Osteocyte (in vitro differentiated cells): ENCODE measurements around the gene NAXD. TPM values are rescaled to one million over a fixed set of nuclear protein-coding genes. Genes with fewer than 3 reads are reported as not detected.

ENCODE experiments used
- DNase-seq: peaks from one replicate; pipeline ENCODE4 v3.0.0; 2021; ENCODE audit warnings: mixed read lengths; ENCODE audit not compliant: unreplicated experiment; ENCODE audit errors: extremely low spot score
- H3K27ac Mint-ChIP-seq: one replicate; pipeline ENCODE4 v1.8.0; 2021; ENCODE audit warnings: mild to moderate bottlenecking, mixed read lengths; ENCODE audit not compliant: unreplicated experiment
- H3K27me3 Mint-ChIP-seq: one replicate; pipeline ENCODE4 v1.8.0; 2021; ENCODE audit warnings: mixed read lengths; ENCODE audit not compliant: unreplicated experiment
- H3K36me3 Mint-ChIP-seq: one replicate; pipeline ENCODE4 v1.8.0; 2021; ENCODE audit warnings: mixed read lengths; ENCODE audit not compliant: unreplicated experiment
- H3K4me1 Mint-ChIP-seq: one replicate; pipeline ENCODE4 v1.8.0; 2021; ENCODE audit warnings: mixed read lengths; ENCODE audit not compliant: unreplicated experiment
- H3K4me3 Mint-ChIP-seq: one replicate; pipeline ENCODE4 v1.8.0; 2021; ENCODE audit warnings: mild to moderate bottlenecking, moderate library complexity, mixed read lengths; ENCODE audit not compliant: unreplicated experiment
- H3K9me3 Mint-ChIP-seq: one replicate; pipeline ENCODE4 v1.8.0; 2021; ENCODE audit warnings: mixed read lengths; ENCODE audit not compliant: unreplicated experiment
- total RNA-seq: library from RNA; stranded (reverse); gene quantifications from 2 replicates; pipeline ENCODE4 v1.2.1, GENCODE V29; 2021
- TF ChIP-seq, protein P1 (sequence below): fragments of 200-600 bp; sonication (generic); IDR thresholded peaks from 2 replicates; pipeline ENCODE4 v1.5.0; 2021; ENCODE audit warnings: antibody characterized with exemption, mild to moderate bottlenecking, moderate library complexity

NAXD gene
- total RNA-seq, 1 donor from 2014 or later = 34.3 TPM

DNA sequence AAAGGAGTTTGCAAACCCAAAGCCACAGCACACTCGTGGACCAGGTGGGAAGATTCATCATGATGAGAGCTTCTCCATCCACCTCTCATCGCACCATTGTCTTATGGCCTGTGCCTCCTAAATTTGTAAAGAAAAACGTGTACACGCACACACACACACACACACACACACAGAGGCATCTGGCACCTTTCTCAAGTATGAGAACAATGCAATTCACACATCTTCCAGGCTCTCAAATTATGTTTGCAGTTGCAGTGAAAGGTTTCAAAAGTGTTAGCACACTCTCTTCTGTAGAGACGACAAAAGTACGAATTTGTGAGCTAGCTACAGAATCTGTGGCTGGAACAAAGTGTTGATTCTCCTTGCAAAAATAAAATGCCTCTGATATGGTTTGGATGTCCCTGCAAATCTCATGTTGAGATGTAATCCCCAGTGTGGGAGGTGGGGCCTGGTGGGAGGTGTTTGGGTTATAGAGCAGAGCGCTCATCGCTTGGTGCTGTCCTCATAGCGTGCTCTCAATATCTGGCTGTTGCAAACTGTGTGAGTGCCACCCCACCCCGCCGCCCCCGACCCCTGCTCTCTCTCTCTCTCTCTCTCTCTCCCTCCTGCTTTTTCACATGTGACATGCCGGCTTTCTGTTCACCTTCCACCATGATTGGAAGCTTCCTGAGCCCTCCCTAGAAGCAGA lies 32.0 kb upstream of the NAXD start:
- Mint-ChIP-seq H3K9me3 (no peaks in the 10 kb centered on the region), H3K4me3 (no peak overlapping the region), H3K4me1 (peaks cover 12% of the 10 kb centered on the region), H3K27me3 (no peaks in the 10 kb centered on the region), H3K27ac (no peak overlapping the region), H3K36me3 (peaks cover 2% of the 10 kb centered on the region)
- DNase-seq = no peak
- TF ChIP-seq, protein P1, sequence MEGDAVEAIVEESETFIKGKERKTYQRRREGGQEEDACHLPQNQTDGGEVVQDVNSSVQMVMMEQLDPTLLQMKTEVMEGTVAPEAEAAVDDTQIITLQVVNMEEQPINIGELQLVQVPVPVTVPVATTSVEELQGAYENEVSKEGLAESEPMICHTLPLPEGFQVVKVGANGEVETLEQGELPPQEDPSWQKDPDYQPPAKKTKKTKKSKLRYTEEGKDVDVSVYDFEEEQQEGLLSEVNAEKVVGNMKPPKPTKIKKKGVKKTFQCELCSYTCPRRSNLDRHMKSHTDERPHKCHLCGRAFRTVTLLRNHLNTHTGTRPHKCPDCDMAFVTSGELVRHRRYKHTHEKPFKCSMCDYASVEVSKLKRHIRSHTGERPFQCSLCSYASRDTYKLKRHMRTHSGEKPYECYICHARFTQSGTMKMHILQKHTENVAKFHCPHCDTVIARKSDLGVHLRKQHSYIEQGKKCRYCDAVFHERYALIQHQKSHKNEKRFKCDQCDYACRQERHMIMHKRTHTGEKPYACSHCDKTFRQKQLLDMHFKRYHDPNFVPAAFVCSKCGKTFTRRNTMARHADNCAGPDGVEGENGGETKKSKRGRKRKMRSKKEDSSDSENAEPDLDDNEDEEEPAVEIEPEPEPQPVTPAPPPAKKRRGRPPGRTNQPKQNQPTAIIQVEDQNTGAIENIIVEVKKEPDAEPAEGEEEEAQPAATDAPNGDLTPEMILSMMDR = no peak

DNA sequence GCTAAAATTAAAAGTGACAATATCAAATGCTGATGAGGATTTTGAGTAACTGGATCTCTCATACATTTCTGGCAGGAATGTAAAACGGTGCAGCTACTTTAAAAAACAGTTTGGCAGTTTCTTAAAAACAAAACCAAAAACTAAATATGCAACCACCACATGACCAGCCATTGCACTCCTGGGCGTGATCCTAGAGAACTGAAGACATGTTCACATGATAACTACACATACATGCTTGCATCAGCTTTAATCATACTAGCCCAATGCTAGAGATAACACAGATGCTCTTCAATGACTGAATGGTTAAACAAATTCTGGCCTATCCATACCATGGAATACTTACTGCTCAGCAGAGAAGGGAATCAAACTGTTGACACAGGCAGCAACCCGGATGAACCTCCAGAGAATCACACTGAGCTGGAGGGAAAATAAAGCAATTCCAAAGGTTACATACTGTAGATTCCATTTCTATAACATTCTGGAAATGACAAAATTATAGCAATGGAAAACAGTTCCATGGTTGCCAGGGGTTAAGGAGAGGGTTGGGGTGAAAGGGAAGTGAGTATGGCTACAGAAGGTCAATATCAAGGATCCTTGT lies 25.5 kb upstream of the NAXD start:
- H3K9me3 Mint-ChIP-seq = no peaks in the 10 kb centered on the region
- no peak for DNase-seq
- H3K4me3 Mint-ChIP-seq = no peak overlapping the region
- TF ChIP-seq, protein P1 = no peak
- no peaks in the 10 kb centered on the region for H3K27me3 Mint-ChIP-seq
- peaks cover 29% of the 10 kb centered on the region for H3K4me1 Mint-ChIP-seq
- H3K36me3 Mint-ChIP-seq = no peaks in the 10 kb centered on the region
- H3K27ac Mint-ChIP-seq = peak overlapping the region; percentile 61

DNA sequence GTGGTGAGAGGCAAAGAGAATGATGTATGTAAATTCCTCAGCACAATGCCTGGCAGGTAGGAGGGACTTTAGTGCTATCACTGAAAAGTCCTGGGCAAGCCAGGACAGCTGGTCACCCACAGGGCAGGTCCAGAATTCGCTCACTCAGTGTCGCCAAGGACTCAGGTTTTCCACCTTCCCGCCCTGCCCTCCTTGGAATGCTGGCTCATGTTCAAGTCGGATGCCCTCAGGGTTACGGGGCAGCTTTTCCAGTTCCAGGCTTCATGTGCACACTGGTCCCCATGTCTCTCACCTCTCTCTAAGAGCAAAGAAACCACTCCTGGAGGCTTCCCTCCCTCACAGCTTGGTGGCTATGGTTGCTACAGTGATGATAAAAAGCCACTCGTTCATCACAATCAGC lies 24.8 kb upstream of the NAXD start:
- no peak for DNase-seq
- Mint-ChIP-seq H3K9me3 (no peaks in the 10 kb centered on the region), H3K36me3 (no peaks in the 10 kb centered on the region), H3K27ac (peak overlapping the region; percentile 61), H3K4me1 (peaks cover 29% of the 10 kb centered on the region), H3K27me3 (no peaks in the 10 kb centered on the region), H3K4me3 (no peak overlapping the region)
- TF ChIP-seq, protein P1 = no peak

DNA sequence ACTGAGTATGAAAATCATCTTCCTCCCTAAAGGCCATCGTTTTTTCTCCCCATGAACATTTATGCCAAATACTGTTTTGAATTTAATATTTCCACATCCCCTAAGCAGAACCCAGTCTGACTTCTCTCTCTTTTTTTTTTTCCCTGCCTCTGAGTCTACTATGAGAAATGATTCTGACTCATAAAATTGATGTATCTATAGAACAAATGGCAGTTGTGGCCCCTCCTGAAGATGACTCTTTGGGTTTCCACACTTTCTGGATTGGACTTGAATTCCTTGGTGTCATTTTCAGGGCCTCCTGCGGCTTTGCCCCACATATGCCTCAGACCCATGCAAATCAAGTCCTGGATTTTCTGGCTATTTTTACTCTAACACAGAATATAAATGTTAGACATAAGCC lies 22.7 kb upstream of the NAXD start:
- Mint-ChIP-seq H3K36me3 (no peaks in the 10 kb centered on the region), H3K9me3 (no peaks in the 10 kb centered on the region), H3K27me3 (no peaks in the 10 kb centered on the region), H3K4me3 (no peak overlapping the region), H3K27ac (peak overlapping the region; percentile 85), H3K4me1 (peaks cover 32% of the 10 kb centered on the region)
- TF ChIP-seq, protein P1 = no peak
- no peak for DNase-seq

DNA sequence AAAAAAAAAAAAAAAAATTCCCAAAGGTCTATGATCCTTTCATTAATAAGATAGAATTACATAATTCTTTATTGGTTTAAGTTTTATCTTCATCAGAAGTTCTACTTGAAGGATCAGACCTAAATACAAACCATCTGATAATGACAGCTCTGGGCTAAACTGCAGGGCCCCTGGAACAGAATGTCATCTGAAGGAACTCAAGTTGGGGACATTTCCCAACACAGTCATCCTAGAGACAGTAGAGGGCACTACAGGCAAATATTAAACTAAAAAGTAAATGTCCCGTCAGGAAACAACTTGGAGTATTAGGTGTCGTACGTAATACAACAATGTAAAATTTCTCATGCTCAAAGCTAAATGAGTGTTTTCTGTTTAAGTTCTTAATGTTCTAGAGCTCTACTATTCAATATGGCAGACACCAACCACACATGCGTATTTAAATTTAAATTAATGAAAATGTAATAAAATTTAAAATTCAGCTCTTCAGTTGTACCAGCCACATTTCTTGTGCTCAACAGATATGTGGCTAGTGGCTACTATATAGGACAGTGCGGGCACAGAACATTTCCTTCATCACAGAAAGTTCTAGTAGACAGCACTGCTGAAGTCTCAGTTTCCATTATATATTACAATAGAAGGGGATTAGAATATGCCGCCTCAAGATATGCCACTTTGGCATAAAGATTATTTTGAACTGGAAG lies 21.8 kb upstream of the NAXD start:
- peaks cover 34% of the 10 kb centered on the region for H3K4me1 Mint-ChIP-seq
- no peaks in the 10 kb centered on the region for H3K27me3 Mint-ChIP-seq
- TF ChIP-seq, protein P1 = peak; percentile 76
- no peak for DNase-seq
- H3K27ac Mint-ChIP-seq = no peak overlapping the region
- H3K36me3 Mint-ChIP-seq = no peaks in the 10 kb centered on the region
- H3K4me3 Mint-ChIP-seq = no peak overlapping the region
- H3K9me3 Mint-ChIP-seq = no peaks in the 10 kb centered on the region
